SH-SY5Y (cell line): Measurements from ENCODE around the gene NDUFB8.

ENCODE experiments used
- GATA2 ChIP-seq: IDR thresholded peaks from 2 replicates; pipeline ENCODE4 v1.6.1; 2011; ENCODE audit warnings: mild to moderate bottlenecking, low read depth, low read length
- GATA3 ChIP-seq: IDR thresholded peaks from 2 replicates; pipeline ENCODE4 v1.6.1; 2011; ENCODE audit warnings: low read depth, mild to moderate bottlenecking, low read length, moderate library complexity

GRCh38 chr10:100519311-100520051, 10.2 kb downstream of the NDUFB8 start, which contains the start of gene SEC31B:
- TF ChIP-seq GATA2, result no peak
- no peak for TF ChIP-seq GATA3
